ENCODE data around the gene XAGE2. TPM values are rescaled to one million over a fixed set of nuclear protein-coding genes. Genes with fewer than 3 reads are reported as not detected.
A peak's percentile ranks its signal among the peaks of the same experiment; 100 is the strongest.

XAGE2 gene
- total and polyA plus RNA-seq, 9 of the 15 experiments (the other 6 are each of a cell fraction or from before 2014, with no cell fraction given) = 0.14 to 0.36 (median 0.21) TPM; not detected in 6

DNA sequence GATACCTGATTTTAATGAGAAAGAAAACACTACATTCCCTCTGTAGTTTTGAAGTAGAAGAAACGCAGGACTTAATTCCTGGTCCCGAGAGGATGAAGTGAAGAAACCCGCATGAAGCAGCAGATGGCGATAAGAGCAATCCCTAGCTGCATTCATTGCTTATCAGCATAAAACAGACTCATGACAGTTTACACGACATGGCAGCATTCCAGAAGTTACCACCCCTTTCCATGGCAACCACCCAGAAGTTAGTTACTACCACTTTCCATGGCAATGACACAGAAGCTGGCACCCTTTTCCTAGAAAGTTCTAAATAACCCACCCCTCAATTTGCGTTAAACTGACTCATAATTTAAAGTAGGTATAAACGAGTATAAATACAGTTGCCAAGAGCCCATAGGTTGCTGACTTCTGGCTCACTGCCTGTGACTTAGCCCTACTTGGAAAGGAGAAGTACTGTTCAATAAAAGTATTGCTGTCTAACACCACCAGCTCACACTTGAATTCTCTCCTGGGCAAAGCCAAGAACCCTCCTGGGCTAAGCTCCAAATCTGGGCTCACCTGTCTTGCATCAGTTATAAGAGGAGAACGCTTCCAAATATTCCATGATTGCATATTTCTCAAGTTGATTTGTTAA, 5.5 kb upstream of the XAGE2 start (continued):
- TF ChIP-seq, protein P1, sequence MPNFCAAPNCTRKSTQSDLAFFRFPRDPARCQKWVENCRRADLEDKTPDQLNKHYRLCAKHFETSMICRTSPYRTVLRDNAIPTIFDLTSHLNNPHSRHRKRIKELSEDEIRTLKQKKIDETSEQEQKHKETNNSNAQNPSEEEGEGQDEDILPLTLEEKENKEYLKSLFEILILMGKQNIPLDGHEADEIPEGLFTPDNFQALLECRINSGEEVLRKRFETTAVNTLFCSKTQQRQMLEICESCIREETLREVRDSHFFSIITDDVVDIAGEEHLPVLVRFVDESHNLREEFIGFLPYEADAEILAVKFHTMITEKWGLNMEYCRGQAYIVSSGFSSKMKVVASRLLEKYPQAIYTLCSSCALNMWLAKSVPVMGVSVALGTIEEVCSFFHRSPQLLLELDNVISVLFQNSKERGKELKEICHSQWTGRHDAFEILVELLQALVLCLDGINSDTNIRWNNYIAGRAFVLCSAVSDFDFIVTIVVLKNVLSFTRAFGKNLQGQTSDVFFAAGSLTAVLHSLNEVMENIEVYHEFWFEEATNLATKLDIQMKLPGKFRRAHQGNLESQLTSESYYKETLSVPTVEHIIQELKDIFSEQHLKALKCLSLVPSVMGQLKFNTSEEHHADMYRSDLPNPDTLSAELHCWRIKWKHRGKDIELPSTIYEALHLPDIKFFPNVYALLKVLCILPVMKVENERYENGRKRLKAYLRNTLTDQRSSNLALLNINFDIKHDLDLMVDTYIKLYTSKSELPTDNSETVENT (CRISPR knock-in tag; IDR thresholded peaks at IDR 0.05) = no peak
- TF ChIP-seq, protein P2, sequence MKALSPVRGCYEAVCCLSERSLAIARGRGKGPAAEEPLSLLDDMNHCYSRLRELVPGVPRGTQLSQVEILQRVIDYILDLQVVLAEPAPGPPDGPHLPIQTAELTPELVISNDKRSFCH (CRISPR knock-in tag; IDR thresholded peaks at IDR 0.05) = no peak
- TF ChIP-seq, protein P2 (tag; IDR thresholded peaks at IDR 0.05) = no peak
- TF ChIP-seq NFRKB (IDR thresholded peaks at IDR 0.05; ENCODE audit: low read depth) (no peak), DNMT1 (IDR thresholded peaks at IDR 0.05) (no peak), ZNF696 (CRISPR knock-in tag; conservative IDR thresholded peaks at IDR 0.05) (no peak), ZNF165 (CRISPR knock-in tag; IDR thresholded peaks at IDR 0.05; ENCODE audit: borderline replicate concordance) (no peak), MAFK (IDR thresholded peaks at IDR 0.05; ENCODE audit: low read length) (no peak), FOS (IDR thresholded peaks at IDR 0.05; ENCODE audit: extremely low read depth, insufficient read length) (no peak), FOXJ2 (tag; IDR thresholded peaks at IDR 0.05) (peak; percentile 86), ZNF75A (CRISPR knock-in tag; IDR thresholded peaks at IDR 0.05) (no peak), MTA1 (IDR thresholded peaks at IDR 0.05; ENCODE audit: borderline replicate concordance) (no peak), MYC (IDR thresholded peaks at IDR 0.05; ENCODE audit: low read depth, low read length) (peak; percentile 30; the same call in 1 of the 2 replicates), MYC (CRISPR knock-in tag; IDR thresholded peaks at IDR 0.05; ENCODE audit: borderline replicate concordance, low read depth) (no peak)
- TF ChIP-seq, protein P3, sequence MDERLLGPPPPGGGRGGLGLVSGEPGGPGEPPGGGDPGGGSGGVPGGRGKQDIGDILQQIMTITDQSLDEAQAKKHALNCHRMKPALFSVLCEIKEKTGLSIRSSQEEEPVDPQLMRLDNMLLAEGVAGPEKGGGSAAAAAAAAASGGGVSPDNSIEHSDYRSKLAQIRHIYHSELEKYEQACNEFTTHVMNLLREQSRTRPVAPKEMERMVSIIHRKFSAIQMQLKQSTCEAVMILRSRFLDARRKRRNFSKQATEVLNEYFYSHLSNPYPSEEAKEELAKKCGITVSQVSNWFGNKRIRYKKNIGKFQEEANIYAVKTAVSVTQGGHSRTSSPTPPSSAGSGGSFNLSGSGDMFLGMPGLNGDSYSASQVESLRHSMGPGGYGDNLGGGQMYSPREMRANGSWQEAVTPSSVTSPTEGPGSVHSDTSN (CRISPR knock-in tag; IDR thresholded peaks at IDR 0.05; ENCODE audit: low read depth) = no peak
- TF ChIP-seq, protein P3 (tag; conservative IDR thresholded peaks at IDR 0.05; ENCODE audit: low read depth) = peak; percentile 54
- TF ChIP-seq, protein P4, sequence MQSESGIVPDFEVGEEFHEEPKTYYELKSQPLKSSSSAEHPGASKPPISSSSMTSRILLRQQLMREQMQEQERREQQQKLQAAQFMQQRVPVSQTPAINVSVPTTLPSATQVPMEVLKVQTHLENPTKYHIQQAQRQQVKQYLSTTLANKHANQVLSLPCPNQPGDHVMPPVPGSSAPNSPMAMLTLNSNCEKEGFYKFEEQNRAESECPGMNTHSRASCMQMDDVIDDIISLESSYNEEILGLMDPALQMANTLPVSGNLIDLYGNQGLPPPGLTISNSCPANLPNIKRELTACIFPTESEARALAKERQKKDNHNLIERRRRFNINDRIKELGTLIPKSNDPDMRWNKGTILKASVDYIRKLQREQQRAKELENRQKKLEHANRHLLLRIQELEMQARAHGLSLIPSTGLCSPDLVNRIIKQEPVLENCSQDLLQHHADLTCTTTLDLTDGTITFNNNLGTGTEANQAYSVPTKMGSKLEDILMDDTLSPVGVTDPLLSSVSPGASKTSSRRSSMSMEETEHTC (IDR thresholded peaks at IDR 0.05) = no peak; the same call in 1 of the 2 replicates
- TF ChIP-seq, protein P5, sequence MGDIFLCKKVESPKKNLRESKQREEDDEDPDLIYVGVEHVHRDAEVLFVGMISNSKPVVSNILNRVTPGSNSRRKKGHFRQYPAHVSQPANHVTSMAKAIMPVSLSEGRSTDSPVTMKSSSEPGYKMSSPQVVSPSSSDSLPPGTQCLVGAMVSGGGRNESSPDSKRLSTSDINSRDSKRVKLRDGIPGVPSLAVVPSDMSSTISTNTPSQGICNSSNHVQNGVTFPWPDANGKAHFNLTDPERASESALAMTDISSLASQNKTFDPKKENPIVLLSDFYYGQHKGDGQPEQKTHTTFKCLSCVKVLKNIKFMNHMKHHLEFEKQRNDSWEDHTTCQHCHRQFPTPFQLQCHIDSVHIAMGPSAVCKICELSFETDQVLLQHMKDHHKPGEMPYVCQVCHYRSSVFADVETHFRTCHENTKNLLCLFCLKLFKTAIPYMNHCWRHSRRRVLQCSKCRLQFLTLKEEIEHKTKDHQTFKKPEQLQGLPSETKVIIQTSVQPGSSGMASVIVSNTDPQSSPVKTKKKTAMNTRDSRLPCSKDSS (IDR thresholded peaks at IDR 0.05; ENCODE audit: low read depth, partially characterized antibody) = no peak
